Testis (tissue), 2 donors: ENCODE results near the gene DIAPH2.

Source experiments
- CTCF ChIP-seq, 3 experiments: fragments of 450-650 bp in 2 of 3; fragments of 200-600 bp in 1 of 3; sonication (generic) in 1 of 3; IDR thresholded peaks; one replicate each; pipeline ENCODE4 v1.5.1; 2016 to 2019; ENCODE audit warnings: antibody characterized with exemption in 3 of 3, mild to moderate bottlenecking in 2 of 3, moderate library complexity in 1 of 3
- POLR2A ChIP-seq: fragments of 450-650 bp; IDR thresholded peaks from one replicate; pipeline ENCODE4 v1.6.1; 2017; ENCODE audit warnings: antibody characterized with exemption, mild to moderate bottlenecking, moderate library complexity

DNA sequence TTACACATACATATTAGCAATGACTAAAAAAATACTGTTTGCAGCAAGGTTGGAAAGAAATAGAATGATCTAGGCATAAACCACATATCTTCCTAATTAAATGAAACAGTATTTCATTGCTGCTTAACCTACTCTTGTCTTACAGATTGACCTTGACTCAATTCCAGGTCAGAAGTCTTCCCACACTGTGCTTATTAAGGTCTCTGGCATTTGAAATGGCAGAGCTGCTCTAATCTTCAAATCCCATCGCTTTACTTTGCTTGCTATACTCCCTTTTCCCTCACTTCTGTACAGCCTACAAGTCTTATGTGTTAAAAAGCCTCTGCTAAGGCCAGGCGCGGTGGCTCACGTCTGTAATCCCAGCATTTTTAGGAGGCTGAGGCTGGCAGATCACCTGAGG lies 623.5 kb downstream of the DIAPH2 start:
- TF ChIP-seq CTCF (IDR thresholded peaks at IDR 0.05) (no peak), POLR2A (no peak)
